ENCODE data around the gene TGFB3. TPM values are rescaled to one million over a fixed set of nuclear protein-coding genes. Genes with fewer than 3 reads are reported as not detected.

TGFB3 gene
- total and polyA plus RNA-seq, 4 donors, result 29.2 to 114 (median 37.8) TPM

GRCh38 chr14:75979648-75980565, 1.9 kb downstream of the TGFB3 start:
- Histone ChIP-seq H3K4me1 (ENCODE audit: control insufficient read depth, insufficient read depth, low read length) (peaks cover 51% of the 10 kb centered on the region), H3K27ac (ENCODE audit: low read depth, low read length) (peak overlapping the region; percentile 91), H3K4me3 (ENCODE audit: low read depth, low read length) (peak overlapping the region; percentile 26), H3K36me3 (ENCODE audit: control insufficient read depth, insufficient read depth, low read length) (peaks cover 12% of the 10 kb centered on the region), H3K9me3 (ENCODE audit: control insufficient read depth, insufficient read depth, low read length) (no peaks in the 10 kb centered on the region), H3K27me3 (ENCODE audit: control insufficient read depth, insufficient read depth, low read length) (no peaks in the 10 kb centered on the region)
- WGBS (ENCODE audit: insufficient coverage), result 66% methylated on average over 18 of the region's 27 CpGs
- peak in 1 of 6 donors; percentile 37 for DNase-seq (ENCODE audit: low read depth in 4 of 6, low spot score in 6 of 6)

- peaks cover 48% of the 10 kb centered on the region for H3K4me1 ChIP-seq (ENCODE audit: control insufficient read depth, insufficient read depth, low read length)
- peak overlapping the region; percentile 26 for H3K4me3 ChIP-seq (ENCODE audit: low read depth, low read length)
- peak in 2 of 6 donors; percentile 54 to 60 for DNase-seq (ENCODE audit: low read depth in 4 of 6, low spot score in 6 of 6)
- H3K9me3 ChIP-seq (ENCODE audit: control insufficient read depth, insufficient read depth, low read length), result no peaks in the 10 kb centered on the region
- no peak overlapping the region for H3K27ac ChIP-seq (ENCODE audit: low read depth, low read length)
- WGBS (ENCODE audit: insufficient coverage), result 79% methylated on average over 11 of the region's 14 CpGs
- H3K36me3 ChIP-seq (ENCODE audit: control insufficient read depth, insufficient read depth, low read length), result peaks cover 12% of the 10 kb centered on the region
- H3K27me3 ChIP-seq (ENCODE audit: control insufficient read depth, insufficient read depth, low read length), result no peaks in the 10 kb centered on the region
Measured at GRCh38 chr14:75979071-75979571, 2.7 kb downstream of the TGFB3 start.

- DNase-seq (ENCODE audit: low read depth in 4 of 6, low spot score in 6 of 6), result no peak
- WGBS (ENCODE audit: insufficient coverage), result 81% methylated on average over 8 of the region's 10 CpGs
- Histone ChIP-seq H3K4me1 (ENCODE audit: control insufficient read depth, insufficient read depth, low read length) (peaks cover 48% of the 10 kb centered on the region), H3K4me3 (ENCODE audit: low read depth, low read length) (no peak overlapping the region), H3K9me3 (ENCODE audit: control insufficient read depth, insufficient read depth, low read length) (no peaks in the 10 kb centered on the region), H3K36me3 (ENCODE audit: control insufficient read depth, insufficient read depth, low read length) (peaks cover 12% of the 10 kb centered on the region), H3K27ac (ENCODE audit: low read depth, low read length) (no peak overlapping the region), H3K27me3 (ENCODE audit: control insufficient read depth, insufficient read depth, low read length) (no peaks in the 10 kb centered on the region)
Measured at GRCh38 chr14:75978249-75978731, 3.5 kb downstream of the TGFB3 start.

- no CpG with 5 or more reads among the region's 3 CpGs for WGBS (ENCODE audit: insufficient coverage)
- DNase-seq (ENCODE audit: low read depth in 4 of 6, low spot score in 6 of 6), result no peak
- H3K27me3 ChIP-seq (ENCODE audit: control insufficient read depth, insufficient read depth, low read length), result no peaks in the 10 kb centered on the region
- H3K27ac ChIP-seq (ENCODE audit: low read depth, low read length), result no peak overlapping the region
- H3K36me3 ChIP-seq (ENCODE audit: control insufficient read depth, insufficient read depth, low read length), result peaks cover 12% of the 10 kb centered on the region
- peaks cover 43% of the 10 kb centered on the region for H3K4me1 ChIP-seq (ENCODE audit: control insufficient read depth, insufficient read depth, low read length)
- no peak overlapping the region for H3K4me3 ChIP-seq (ENCODE audit: low read depth, low read length)
- H3K9me3 ChIP-seq (ENCODE audit: control insufficient read depth, insufficient read depth, low read length), result no peaks in the 10 kb centered on the region
Measured at GRCh38 chr14:75977582-75977943, 4.2 kb downstream of the TGFB3 start.

GRCh38 chr14:75976826-75977581, 4.8 kb downstream of the TGFB3 start:
- no peak overlapping the region for H3K27ac ChIP-seq (ENCODE audit: low read depth, low read length)
- no peaks in the 10 kb centered on the region for H3K27me3 ChIP-seq (ENCODE audit: control insufficient read depth, insufficient read depth, low read length)
- H3K4me3 ChIP-seq (ENCODE audit: low read depth, low read length), result no peak overlapping the region
- no peak for DNase-seq (ENCODE audit: low read depth in 4 of 6, low spot score in 6 of 6)
- H3K36me3 ChIP-seq (ENCODE audit: control insufficient read depth, insufficient read depth, low read length), result peaks cover 12% of the 10 kb centered on the region
- no CpG with 5 or more reads among the region's 8 CpGs for WGBS (ENCODE audit: insufficient coverage)
- no peaks in the 10 kb centered on the region for H3K9me3 ChIP-seq (ENCODE audit: control insufficient read depth, insufficient read depth, low read length)
- peaks cover 41% of the 10 kb centered on the region for H3K4me1 ChIP-seq (ENCODE audit: control insufficient read depth, insufficient read depth, low read length)

GRCh38 chr14:75972801-75973421, 8.9 kb downstream of the TGFB3 start:
- Histone ChIP-seq H3K9me3 (ENCODE audit: control insufficient read depth, insufficient read depth, low read length) (no peaks in the 10 kb centered on the region), H3K4me1 (ENCODE audit: control insufficient read depth, insufficient read depth, low read length) (no peaks in the 10 kb centered on the region), H3K36me3 (ENCODE audit: control insufficient read depth, insufficient read depth, low read length) (peaks cover 7% of the 10 kb centered on the region), H3K4me3 (ENCODE audit: low read depth, low read length) (no peak overlapping the region), H3K27me3 (ENCODE audit: control insufficient read depth, insufficient read depth, low read length) (no peaks in the 10 kb centered on the region), H3K27ac (ENCODE audit: low read depth, low read length) (no peak overlapping the region)
- DNase-seq (ENCODE audit: low read depth in 4 of 6, low spot score in 6 of 6), result peak in 2 of 6 donors; percentile 56 to 58
- 37% methylated on average over 5 of the region's 7 CpGs for WGBS (ENCODE audit: insufficient coverage)

GRCh38 chr14:75971509-75971908, 10.3 kb downstream of the TGFB3 start:
- H3K4me3 ChIP-seq (ENCODE audit: low read depth, low read length), result no peak overlapping the region
- WGBS (ENCODE audit: insufficient coverage), result 94% methylated on average over 13 of the region's 15 CpGs

GRCh38 chr14:75970989-75971388, 10.8 kb downstream of the TGFB3 start:
- Histone ChIP-seq H3K27me3 (ENCODE audit: control insufficient read depth, insufficient read depth, low read length) (no peaks in the 10 kb centered on the region), H3K9me3 (ENCODE audit: control insufficient read depth, insufficient read depth, low read length) (no peaks in the 10 kb centered on the region), H3K4me1 (ENCODE audit: control insufficient read depth, insufficient read depth, low read length) (no peaks in the 10 kb centered on the region), H3K36me3 (ENCODE audit: control insufficient read depth, insufficient read depth, low read length) (peaks cover 15% of the 10 kb centered on the region), H3K27ac (ENCODE audit: low read depth, low read length) (no peak overlapping the region), H3K4me3 (ENCODE audit: low read depth, low read length) (no peak overlapping the region)
- WGBS (ENCODE audit: insufficient coverage), result 92% methylated on average over 8 of the region's 9 CpGs
- DNase-seq (ENCODE audit: low read depth in 4 of 6, low spot score in 6 of 6), result no peak

More at GRCh38 chr14:75971509-75971908, 10.3 kb downstream of the TGFB3 start:
- H3K4me1 ChIP-seq (ENCODE audit: control insufficient read depth, insufficient read depth, low read length), result no peaks in the 10 kb centered on the region
- no peak overlapping the region for H3K27ac ChIP-seq (ENCODE audit: low read depth, low read length)
- H3K9me3 ChIP-seq (ENCODE audit: control insufficient read depth, insufficient read depth, low read length), result no peaks in the 10 kb centered on the region
- H3K27me3 ChIP-seq (ENCODE audit: control insufficient read depth, insufficient read depth, low read length), result no peaks in the 10 kb centered on the region
- H3K36me3 ChIP-seq (ENCODE audit: control insufficient read depth, insufficient read depth, low read length), result peaks cover 13% of the 10 kb centered on the region
- DNase-seq (ENCODE audit: low read depth in 4 of 6, low spot score in 6 of 6), result no peak

GRCh38 chr14:75969891-75970290, 11.9 kb downstream of the TGFB3 start:
- H3K9me3 ChIP-seq (ENCODE audit: control insufficient read depth, insufficient read depth, low read length), result no peaks in the 10 kb centered on the region
- DNase-seq (ENCODE audit: low read depth in 4 of 6, low spot score in 6 of 6), result no peak
- H3K4me1 ChIP-seq (ENCODE audit: control insufficient read depth, insufficient read depth, low read length), result no peaks in the 10 kb centered on the region
- H3K36me3 ChIP-seq (ENCODE audit: control insufficient read depth, insufficient read depth, low read length), result peaks cover 18% of the 10 kb centered on the region
- 92% methylated on average over 8 of the region's 8 CpGs for WGBS (ENCODE audit: insufficient coverage)
- H3K27me3 ChIP-seq (ENCODE audit: control insufficient read depth, insufficient read depth, low read length), result no peaks in the 10 kb centered on the region
- no peak overlapping the region for H3K27ac ChIP-seq (ENCODE audit: low read depth, low read length)
- H3K4me3 ChIP-seq (ENCODE audit: low read depth, low read length), result no peak overlapping the region
